HG03175 (cell line): ENCODE measurements around the gene DEFB114.

Experiments used
- ATAC-seq: cut with Tn5 transposase; IDR thresholded peaks from one replicate; pipeline ENCODE4 v1.9.1; 2021; ENCODE audit warnings: mild to moderate bottlenecking, moderate library complexity; ENCODE audit not compliant: unreplicated experiment

Gene DEFB114

GRCh38 chr6:49937017-49937416, 26.9 kb downstream of the DEFB114 start:
- ATAC-seq: no peak

GRCh38 chr6:49935387-49935786, 28.6 kb downstream of the DEFB114 start:
- ATAC-seq: no peak

- ATAC-seq: no peak
These were observed 29.2 kb downstream of the DEFB114 start for GRCh38 chr6:49934770-49935169.

- ATAC-seq: no peak
These were observed 30.4 kb downstream of the DEFB114 start for GRCh38 chr6:49933526-49933925.

- no peak for ATAC-seq
These were observed 34.6 kb downstream of the DEFB114 start for GRCh38 chr6:49929340-49929739.

GRCh38 chr6:49923826-49924225, 40.1 kb downstream of the DEFB114 start:
- ATAC-seq: no peak

GRCh38 chr6:49919935-49920644, 43.9 kb downstream of the DEFB114 start:
- no peak for ATAC-seq

- ATAC-seq: no peak
These were observed 44.7 kb downstream of the DEFB114 start for GRCh38 chr6:49919261-49919660.

- no peak for ATAC-seq
These were observed 45.2 kb downstream of the DEFB114 start for GRCh38 chr6:49918787-49919186.

GRCh38 chr6:49915035-49915434, 48.9 kb downstream of the DEFB114 start:
- ATAC-seq: no peak

- no peak for ATAC-seq
These were observed 50.2 kb downstream of the DEFB114 start for GRCh38 chr6:49913636-49914375.

- no peak for ATAC-seq
These were observed 51.8 kb downstream of the DEFB114 start for GRCh38 chr6:49912196-49912595.

- ATAC-seq: no peak
These were observed 52.7 kb downstream of the DEFB114 start for GRCh38 chr6:49911252-49911651.
